ENCODE measurements around the gene FAM20A. TPM values are rescaled to one million over a fixed set of nuclear protein-coding genes. Genes with fewer than 3 reads are reported as not detected.

FAM20A gene
- polyA plus RNA-seq, 1 donor from 2014 or later: not detected

- Histone ChIP-seq H3K4me2 (ENCODE audit: low read length) (no peak overlapping the region), H3K36me3 (ENCODE audit: insufficient read depth, low read length) (no peaks in the 10 kb centered on the region), H3K79me2 (replicated peaks; ENCODE audit: insufficient read depth, low read length) (no peaks in the 10 kb centered on the region), H4K20me1 (ENCODE audit: insufficient read depth) (no peaks in the 10 kb centered on the region), H3K9ac (ENCODE audit: low read length) (no peak overlapping the region), H3F3A (ENCODE audit: insufficient read depth, low read length, poor library complexity, severe bottlenecking) (no peaks in the 10 kb centered on the region), H3K9me3 (ENCODE audit: low read length) (peaks cover 5% of the 10 kb centered on the region), H3K9me2 (ENCODE audit: insufficient read depth, low read length) (no peaks in the 10 kb centered on the region), H3K27ac (ENCODE audit: low read length) (no peak overlapping the region), H3K4me3 (ENCODE audit: low read length) (no peak overlapping the region), H3K27me3 (ENCODE audit: insufficient read depth, low read depth, low read length) (peaks cover 24% of the 10 kb centered on the region), H2AFZ (ENCODE audit: low read depth, low read length) (no peak overlapping the region)
- TF ChIP-seq TAF1 (IDR thresholded peaks at IDR 0.05; ENCODE audit: low read depth) (no peak), MXI1 (conservative IDR thresholded peaks at IDR 0.05; ENCODE audit: poor library complexity, severe bottlenecking) (no peak), RAD21 (conservative IDR thresholded peaks at IDR 0.05) (no peak), CTCF (IDR thresholded peaks at IDR 0.05; ENCODE audit: poor library complexity, severe bottlenecking) (no peak), EZH2 (IDR thresholded peaks at IDR 0.05; ENCODE audit: borderline replicate concordance, insufficient read depth, low read length, poor library complexity, severe bottlenecking) (no peak), REST (IDR thresholded peaks at IDR 0.05; ENCODE audit: borderline replicate concordance) (no peak), SMC3 (conservative IDR thresholded peaks at IDR 0.05; ENCODE audit: poor library complexity) (no peak), EP300 (conservative IDR thresholded peaks at IDR 0.05; ENCODE audit: poor library complexity, severe bottlenecking) (no peak), POLR2AphosphoS5 (IDR thresholded peaks at IDR 0.05) (no peak)
Observed at GRCh38 chr17:68605914-68606313, 4.7 kb upstream of the FAM20A start.

GRCh38 chr17:68603656-68604055 is 2.5 kb upstream of the FAM20A start:
- no peaks in the 10 kb centered on the region for H3K9me2 ChIP-seq (ENCODE audit: insufficient read depth, low read length)
- no peaks in the 10 kb centered on the region for H3F3A ChIP-seq (ENCODE audit: insufficient read depth, low read length, poor library complexity, severe bottlenecking)
- H3K27me3 ChIP-seq (ENCODE audit: insufficient read depth, low read depth, low read length): peaks cover 45% of the 10 kb centered on the region
- no peaks in the 10 kb centered on the region for H3K9me3 ChIP-seq (ENCODE audit: low read length)
- H3K36me3 ChIP-seq (ENCODE audit: insufficient read depth, low read length): no peaks in the 10 kb centered on the region
- TF ChIP-seq EP300 (conservative IDR thresholded peaks at IDR 0.05; ENCODE audit: poor library complexity, severe bottlenecking) (no peak), POLR2AphosphoS5 (IDR thresholded peaks at IDR 0.05) (no peak), RAD21 (conservative IDR thresholded peaks at IDR 0.05) (no peak), SMC3 (conservative IDR thresholded peaks at IDR 0.05; ENCODE audit: poor library complexity) (no peak), EZH2 (IDR thresholded peaks at IDR 0.05; ENCODE audit: borderline replicate concordance, insufficient read depth, low read length, poor library complexity, severe bottlenecking) (no peak), MXI1 (conservative IDR thresholded peaks at IDR 0.05; ENCODE audit: poor library complexity, severe bottlenecking) (no peak), CTCF (IDR thresholded peaks at IDR 0.05; ENCODE audit: poor library complexity, severe bottlenecking) (no peak), TAF1 (IDR thresholded peaks at IDR 0.05; ENCODE audit: low read depth) (no peak), REST (IDR thresholded peaks at IDR 0.05; ENCODE audit: borderline replicate concordance) (no peak)
- H3K9ac ChIP-seq (ENCODE audit: low read length): no peak overlapping the region
- no peak overlapping the region for H3K27ac ChIP-seq (ENCODE audit: low read length)
- no peak overlapping the region for H2AFZ ChIP-seq (ENCODE audit: low read depth, low read length)
- H3K4me3 ChIP-seq (ENCODE audit: low read length): no peak overlapping the region
- H3K4me2 ChIP-seq (ENCODE audit: low read length): no peak overlapping the region
- no peaks in the 10 kb centered on the region for H4K20me1 ChIP-seq (ENCODE audit: insufficient read depth)
- no peaks in the 10 kb centered on the region for H3K79me2 ChIP-seq (replicated peaks; ENCODE audit: insufficient read depth, low read length)

Data from neural cell (in vitro differentiated cells).